PC-3 (cell line): ENCODE results near the gene CLSTN1. TPM values are rescaled to one million over a fixed set of nuclear protein-coding genes. Genes with fewer than 3 reads are reported as not detected.

Experiments
- ATAC-seq: fragments of 200-7000 bp; cut with Tn5 transposase; 2 replicates; pipeline ENCODE4 v1.9.1; 2020; ENCODE audit warnings: mild to moderate bottlenecking, moderate library complexity
- BruUV-seq: library from RNA; stranded (reverse); fragments of 400-500 nt; replicated peaks from 2 replicates; lab custom pipeline; 2021; lab: Mats Ljungman, UMichigan
- CTCF ChIA-PET: fragments of 300-600 bp; sonication (Branson Sonifier 250); formaldehyde crosslinking; loops from one replicate; lab custom pipeline; 2022; ENCODE audit warnings: antibody characterized with exemption; lab: Charles Lee
- POLR2A ChIA-PET: fragments of 300-600 bp; sonication (Branson Sonifier 250); formaldehyde crosslinking; loops from one replicate; lab custom pipeline; 2022; ENCODE audit warnings: antibody characterized with exemption; ENCODE audit not compliant: unreplicated experiment; lab: Charles Lee
- DNase-seq: peaks from one replicate; pipeline ENCODE4 v3.0.0-alpha.2; 2015
- H2AFZ ChIP-seq: fragments of 300-600 bp; sonication (generic); 2 replicates; pipeline ENCODE4 v1.6.0; 2016; ENCODE audit warnings: antibody characterized with exemption, low read length
- H3F3A ChIP-seq: fragments of 300-600 bp; sonication (generic); one replicate; pipeline ENCODE4 v1.6.0; 2017; ENCODE audit warnings: antibody characterized with exemption, low read length, control low read depth, mild to moderate bottlenecking; ENCODE audit not compliant: unreplicated experiment
- H3K27ac ChIP-seq: fragments of 300-600 bp; sonication (generic); 2 replicates; pipeline ENCODE4 v1.5.1; 2016; ENCODE audit warnings: mild to moderate bottlenecking, low read length
- H3K27me3 ChIP-seq: fragments of 300-600 bp; sonication (generic); 2 replicates; pipeline ENCODE4 v1.6.1; 2016; ENCODE audit warnings: low read length, mixed read lengths
- H3K36me3 ChIP-seq: fragments of 300-600 bp; sonication (generic); 2 replicates; pipeline ENCODE4 v1.6.1; 2016; ENCODE audit warnings: low read depth, mixed run types, low read length, mixed read lengths
- H3K4me1 ChIP-seq: fragments of 300-600 bp; sonication (generic); 2 replicates; pipeline ENCODE4 v1.5.1; 2016; ENCODE audit warnings: low read length; ENCODE audit not compliant: insufficient read depth
- H3K4me2 ChIP-seq: fragments of 300-600 bp; sonication (generic); 2 replicates; pipeline ENCODE4 v1.6.0; 2016; ENCODE audit warnings: low read length
- H3K4me3 ChIP-seq: fragments of 300-600 bp; sonication (generic); 2 replicates; pipeline ENCODE4 v1.5.1; 2016; ENCODE audit warnings: mild to moderate bottlenecking, low read length, mixed read lengths
- H3K79me2 ChIP-seq: fragments of 300-600 bp; sonication (generic); 2 replicates; pipeline ENCODE4 v1.6.1; 2017; ENCODE audit warnings: low read length, mixed read lengths
- H3K9ac ChIP-seq: fragments of 300-600 bp; sonication (generic); 2 replicates; pipeline ENCODE4 v1.6.0; 2016; ENCODE audit warnings: mild to moderate bottlenecking, low read length
- H3K9me2 ChIP-seq: fragments of 300-600 bp; sonication (generic); replicated peaks from 2 replicates; pipeline ENCODE4 v1.6.1; 2016; ENCODE audit warnings: mixed run types, low read length, mixed read lengths
- H3K9me3 ChIP-seq: fragments of 300-600 bp; sonication (generic); 2 replicates; pipeline ENCODE4 v1.6.1; 2016; ENCODE audit warnings: low read length, mixed read lengths
- H4K20me1 ChIP-seq: fragments of 300-600 bp; sonication (generic); 2 replicates; pipeline ENCODE4 v1.6.1; 2016; ENCODE audit warnings: low read length, mixed read lengths
- EZH2 ChIP-seq: fragments of 300-600 bp; sonication (generic); IDR thresholded peaks from one replicate; pipeline ENCODE4 v1.6.1; 2017; ENCODE audit warnings: antibody characterized with exemption, mild to moderate bottlenecking, low read length; ENCODE audit not compliant: unreplicated experiment
- EZH2phosphoT487 ChIP-seq: fragments of 300-600 bp; sonication (generic); IDR thresholded peaks from 2 replicates; pipeline ENCODE4 v1.6.1; 2018; ENCODE audit warnings: mild to moderate bottlenecking, antibody characterized with exemption, low read length, borderline replicate concordance
- intact Hi-C: fragments of 100-400 bp; cut with micrococcal nuclease; formaldehyde crosslinking; loops from 2 replicates; pipeline ENCODE4 v1.9.0; 2023
- total RNA-seq: library from RNA; depleted of rRNA; stranded (reverse); fragments of >200 nt; gene quantifications from 2 replicates; pipeline ENCODE4 v1.2.3, GENCODE V29; 2014
- TF ChIP-seq, protein P1 (sequence below): fragments of 300-600 bp; sonication (generic); conservative IDR thresholded peaks from 2 replicates; pipeline ENCODE4 v1.5.1; 2017; ENCODE audit warnings: antibody characterized with exemption, low read depth, mild to moderate bottlenecking, low read length

CLSTN1 gene
- total RNA-seq, 1 experiment from 2014 or later = 98.3 TPM

DNA sequence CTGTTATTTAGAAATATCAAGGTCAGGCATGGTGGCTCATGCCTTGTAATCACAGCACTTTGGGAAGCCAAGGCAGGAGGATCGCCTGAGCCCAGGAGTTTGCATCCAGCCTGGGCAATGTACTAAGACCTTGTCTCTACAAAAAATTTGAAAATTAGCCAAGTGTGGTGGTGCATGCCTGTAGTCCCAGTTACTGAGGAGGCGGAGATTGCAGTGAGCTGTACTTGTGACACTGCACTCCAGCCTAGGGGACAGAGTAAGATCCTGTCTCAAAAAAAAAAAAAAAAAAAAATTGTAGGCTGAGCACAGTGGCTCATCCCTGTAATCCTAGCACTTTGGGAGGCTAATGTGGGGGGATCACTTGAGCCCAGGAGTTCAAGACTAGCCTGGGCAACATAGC is 127.0 kb downstream of the CLSTN1 start:
- no TSS peak for BruUV-seq
- TF ChIP-seq EZH2phosphoT487 = no peak
- TF ChIP-seq EZH2 = no peak
- TF ChIP-seq, protein P1, sequence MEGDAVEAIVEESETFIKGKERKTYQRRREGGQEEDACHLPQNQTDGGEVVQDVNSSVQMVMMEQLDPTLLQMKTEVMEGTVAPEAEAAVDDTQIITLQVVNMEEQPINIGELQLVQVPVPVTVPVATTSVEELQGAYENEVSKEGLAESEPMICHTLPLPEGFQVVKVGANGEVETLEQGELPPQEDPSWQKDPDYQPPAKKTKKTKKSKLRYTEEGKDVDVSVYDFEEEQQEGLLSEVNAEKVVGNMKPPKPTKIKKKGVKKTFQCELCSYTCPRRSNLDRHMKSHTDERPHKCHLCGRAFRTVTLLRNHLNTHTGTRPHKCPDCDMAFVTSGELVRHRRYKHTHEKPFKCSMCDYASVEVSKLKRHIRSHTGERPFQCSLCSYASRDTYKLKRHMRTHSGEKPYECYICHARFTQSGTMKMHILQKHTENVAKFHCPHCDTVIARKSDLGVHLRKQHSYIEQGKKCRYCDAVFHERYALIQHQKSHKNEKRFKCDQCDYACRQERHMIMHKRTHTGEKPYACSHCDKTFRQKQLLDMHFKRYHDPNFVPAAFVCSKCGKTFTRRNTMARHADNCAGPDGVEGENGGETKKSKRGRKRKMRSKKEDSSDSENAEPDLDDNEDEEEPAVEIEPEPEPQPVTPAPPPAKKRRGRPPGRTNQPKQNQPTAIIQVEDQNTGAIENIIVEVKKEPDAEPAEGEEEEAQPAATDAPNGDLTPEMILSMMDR = no peak
- Histone ChIP-seq H3K9me3 (no peaks in the 10 kb centered on the region), H3K27me3 (no peaks in the 10 kb centered on the region), H3K27ac (no peak overlapping the region), H3K4me1 (peaks cover 23% of the 10 kb centered on the region), H3K4me3 (no peak overlapping the region), H3K36me3 (no peaks in the 10 kb centered on the region), H3F3A (no peaks in the 10 kb centered on the region), H2AFZ (no peak overlapping the region), H3K9ac (no peak overlapping the region), H3K79me2 (no peaks in the 10 kb centered on the region), H4K20me1 (no peaks in the 10 kb centered on the region), H3K9me2 (no peaks in the 10 kb centered on the region), H3K4me2 (no peak overlapping the region)
- DNase-seq (no peak), ATAC-seq (no peak)
- intact Hi-C loops = no loop called here
- POLR2A ChIA-PET = no interaction called here
- CTCF ChIA-PET = no interaction called here

DNA sequence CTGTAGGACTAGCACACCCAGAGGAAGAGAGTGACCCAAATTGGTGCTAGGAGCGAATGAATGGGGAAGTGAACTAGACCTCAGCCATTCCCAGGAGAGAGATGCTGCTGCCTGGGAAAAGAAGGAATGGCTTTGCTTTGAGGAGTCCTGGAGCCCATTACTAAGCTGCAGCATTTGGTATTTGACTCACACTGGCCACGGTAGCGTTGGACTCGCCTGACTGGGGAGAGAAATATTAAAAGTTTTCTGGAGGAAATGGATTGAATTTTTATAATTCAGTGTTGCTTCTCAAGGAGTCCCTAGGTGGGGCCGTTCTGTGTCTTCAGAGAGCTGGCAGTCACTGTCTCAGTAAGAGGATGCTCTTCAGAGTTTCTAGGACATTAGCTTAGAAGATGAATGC is 132.1 kb downstream of the CLSTN1 start:
- H2AFZ ChIP-seq = no peak overlapping the region
- H3K4me1 ChIP-seq = peaks cover 24% of the 10 kb centered on the region
- no peaks in the 10 kb centered on the region for H3K9me2 ChIP-seq
- ChIA-PET CTCF (no interaction called here), POLR2A (interaction anchor here (0.7 kb wide), 1 partner anchor 21 kb away, joined by 3 read pairs; no protein-coding TSS in a partner anchor)
- no peak overlapping the region for H3K4me2 ChIP-seq
- H3K36me3 ChIP-seq = no peaks in the 10 kb centered on the region
- no peak for ATAC-seq
- no peaks in the 10 kb centered on the region for H3K27me3 ChIP-seq
- no peaks in the 10 kb centered on the region for H4K20me1 ChIP-seq
- H3K4me3 ChIP-seq = no peak overlapping the region
- H3K27ac ChIP-seq = no peak overlapping the region
- intact Hi-C loops = no loop called here
- no peak overlapping the region for H3K9ac ChIP-seq
- peaks cover 4% of the 10 kb centered on the region for H3F3A ChIP-seq
- no peaks in the 10 kb centered on the region for H3K79me2 ChIP-seq
- no peak for DNase-seq
- no peaks in the 10 kb centered on the region for H3K9me3 ChIP-seq
- no TSS peak for BruUV-seq
- TF ChIP-seq, protein P1 = peak; percentile 37
- TF ChIP-seq EZH2phosphoT487 = no peak

DNA sequence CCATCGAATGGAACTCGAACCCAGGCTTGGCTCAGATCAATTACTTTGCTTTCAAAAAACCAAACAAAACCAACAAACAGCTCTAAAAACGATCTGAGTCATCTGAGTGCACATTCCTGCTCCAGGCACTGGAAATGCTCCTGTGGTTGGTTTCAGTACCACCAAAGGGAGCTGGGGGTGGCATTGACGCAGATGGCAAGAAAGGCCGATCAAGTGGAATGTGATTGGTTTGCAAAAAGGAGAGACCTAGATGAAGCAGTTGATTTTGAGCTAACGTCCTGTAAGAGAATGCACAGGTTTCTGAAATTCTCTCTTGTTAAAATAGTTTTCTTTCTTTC is 132.7 kb downstream of the CLSTN1 start:
- TF ChIP-seq EZH2phosphoT487 (no peak), EZH2 (no peak)
- TF ChIP-seq, protein P1 = no peak
- H3K36me3 ChIP-seq = no peaks in the 10 kb centered on the region
- intact Hi-C loops = no loop called here
- CTCF ChIA-PET = interaction anchor here (1.2 kb wide), 1 partner anchor 64 kb away, joined by 3 read pairs; no protein-coding TSS in a partner anchor
- POLR2A ChIA-PET = no interaction called here
- H3K4me2 ChIP-seq = no peak overlapping the region
- no peaks in the 10 kb centered on the region for H3K9me2 ChIP-seq
- no peak overlapping the region for H3K4me3 ChIP-seq
- no peaks in the 10 kb centered on the region for H3K27me3 ChIP-seq
- no peaks in the 10 kb centered on the region for H4K20me1 ChIP-seq
- H3F3A ChIP-seq = peaks cover 7% of the 10 kb centered on the region
- no peaks in the 10 kb centered on the region for H3K79me2 ChIP-seq
- no peak overlapping the region for H2AFZ ChIP-seq
- peaks cover 24% of the 10 kb centered on the region for H3K4me1 ChIP-seq
- H3K9me3 ChIP-seq = no peaks in the 10 kb centered on the region
- ATAC-seq (no peak), DNase-seq (peak; percentile 46)
- no peak overlapping the region for H3K27ac ChIP-seq
- H3K9ac ChIP-seq = no peak overlapping the region
- BruUV-seq = no TSS peak
